ENCODE data around the gene EPHB2.
"Not testable (repeated sequence)": the region's sequence is repeated elsewhere in the genome, so short reads cannot be mapped to it uniquely, and the experiment has no call there.

Gene EPHB2

DNA sequence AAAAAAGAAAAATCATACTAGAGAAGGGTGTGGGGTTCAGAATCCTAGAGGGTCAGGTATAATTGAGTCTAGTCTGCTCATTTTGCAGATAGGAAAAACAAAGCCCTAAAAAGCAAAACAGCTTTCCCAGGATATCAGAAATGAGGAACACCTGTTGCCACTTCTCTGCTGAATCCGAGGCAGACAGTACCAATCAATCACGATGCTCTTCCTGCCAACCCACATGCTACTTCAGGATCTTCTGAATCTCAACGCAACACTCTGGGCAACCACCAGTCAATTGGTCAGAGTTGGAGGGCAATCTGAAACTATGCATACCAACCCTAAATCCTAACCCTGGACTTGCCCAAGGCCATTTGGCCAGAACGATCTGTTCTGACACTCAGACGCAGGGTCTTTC lies 128.3 kb downstream of the EPHB2 start:
- DNase-seq (ENCODE audit: low spot score) = no peak

DNA sequence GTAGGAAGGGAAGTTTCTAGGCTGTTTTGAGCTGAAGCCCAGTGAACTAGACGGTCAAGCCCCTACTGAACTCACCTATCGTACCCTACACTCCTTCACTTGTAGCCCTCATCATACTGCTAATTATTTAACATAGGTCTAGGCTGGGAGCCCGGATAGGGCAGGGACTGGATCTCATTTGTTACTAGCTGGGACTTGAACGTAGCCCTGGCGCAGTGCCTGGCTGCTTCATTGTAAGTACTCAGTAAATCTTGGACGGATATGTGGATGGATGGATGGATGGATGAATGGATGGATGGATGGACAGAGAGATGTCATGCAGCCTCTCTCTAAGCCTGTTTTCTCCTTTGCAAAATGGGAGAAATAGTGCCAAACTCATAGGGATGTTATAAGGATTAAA lies 129.2 kb downstream of the EPHB2 start:
- DNase-seq (ENCODE audit: low spot score) = no peak

DNA sequence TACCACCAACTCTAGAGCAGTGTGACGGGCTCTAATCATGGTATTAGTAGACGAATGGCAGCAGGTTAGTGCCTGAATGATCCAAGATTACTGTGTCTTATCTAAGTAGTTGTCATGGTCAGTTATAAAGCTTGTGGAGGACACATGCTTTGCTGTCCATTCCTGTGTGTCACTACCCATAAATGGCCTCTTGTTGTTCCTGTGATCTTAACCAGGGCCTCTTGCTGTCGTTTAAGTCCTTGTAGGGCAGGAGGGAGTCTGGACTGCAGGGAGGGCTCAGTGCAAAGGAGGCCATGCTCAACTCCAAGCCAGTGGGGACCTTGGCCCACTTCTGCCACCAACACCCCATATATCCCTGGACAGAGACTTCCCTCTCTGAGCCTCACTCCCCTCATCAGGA lies 130.5 kb downstream of the EPHB2 start:
- no peak for DNase-seq (ENCODE audit: low spot score)

DNA sequence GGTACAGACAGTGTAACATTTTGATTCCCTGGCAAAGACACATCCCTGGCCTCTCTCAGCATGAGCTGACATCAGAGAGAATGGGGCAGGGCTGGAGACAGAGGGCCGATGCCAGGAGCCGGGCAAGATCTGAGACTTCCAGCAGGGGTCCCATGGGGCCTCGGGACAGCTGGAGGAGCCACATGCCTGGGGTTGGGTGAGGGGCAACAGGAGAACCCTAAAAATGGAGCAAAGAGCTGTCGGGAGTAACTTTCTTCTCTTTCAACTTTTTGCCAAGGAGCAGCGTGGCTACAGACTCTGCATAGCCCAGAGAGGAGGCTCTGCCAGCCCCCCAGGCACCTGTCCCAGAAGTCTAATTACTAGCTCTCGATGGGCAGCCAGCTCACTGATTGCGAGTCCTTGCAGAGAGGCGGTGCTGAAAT lies 131.2 kb downstream of the EPHB2 start:
- DNase-seq (ENCODE audit: low spot score) = no peak

DNA sequence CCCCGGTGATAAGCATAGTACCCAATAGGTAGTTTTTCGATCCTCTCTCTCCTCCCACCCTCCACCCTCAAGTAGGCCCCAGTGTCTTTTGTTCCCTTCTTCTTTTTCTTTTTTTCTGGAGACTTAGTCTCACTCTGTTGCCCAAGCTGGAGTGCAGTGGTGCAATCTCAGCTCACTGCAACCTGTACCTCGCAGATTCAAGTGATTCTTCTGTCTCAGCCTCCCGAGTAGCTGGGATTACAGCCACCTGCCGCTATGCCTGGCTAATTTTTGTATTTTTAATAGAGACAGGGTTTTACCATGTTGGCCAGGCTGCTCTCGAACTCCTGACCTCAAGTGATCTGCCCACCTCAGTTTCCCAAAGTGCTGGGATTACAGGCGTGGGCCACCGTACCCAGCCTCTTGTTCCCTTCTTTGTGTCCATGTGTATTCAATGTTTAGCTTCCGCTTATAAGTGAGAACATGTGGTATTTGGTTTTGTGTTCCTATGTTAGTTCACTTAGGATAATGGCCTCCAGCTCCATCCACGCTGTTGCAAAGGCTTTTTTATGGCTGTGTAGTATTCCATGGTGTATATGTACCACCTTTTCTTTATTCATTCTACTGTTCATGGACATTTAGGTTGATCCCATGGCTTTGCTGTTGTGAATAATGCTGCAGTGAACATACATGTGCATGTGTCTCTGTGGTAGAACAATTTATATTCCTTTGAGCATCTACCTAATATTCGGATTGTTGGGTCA lies 133.0 kb downstream of the EPHB2 start:
- not testable (repeated sequence) for DNase-seq (ENCODE audit: low spot score)

DNA sequence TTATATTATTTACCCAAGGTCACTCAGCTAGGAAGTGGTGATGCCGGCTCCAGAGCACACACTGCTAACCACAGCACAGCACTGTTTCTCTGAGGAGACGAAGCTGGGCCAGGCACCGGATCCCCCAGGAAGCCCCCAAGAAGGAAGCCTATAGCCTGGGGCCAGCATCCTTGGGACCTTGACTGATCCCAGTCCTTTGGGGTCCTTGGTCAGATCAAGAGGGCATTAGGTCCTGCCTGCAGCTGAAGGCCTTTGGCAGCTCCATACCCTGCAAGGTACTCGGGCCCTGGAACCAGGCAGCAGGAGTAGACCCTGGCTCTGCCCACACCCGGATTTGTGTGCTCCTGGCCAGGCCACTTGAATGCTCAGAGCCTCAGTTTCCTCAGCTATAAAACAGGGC lies 134.0 kb downstream of the EPHB2 start:
- DNase-seq (ENCODE audit: low spot score) = no peak

DNA sequence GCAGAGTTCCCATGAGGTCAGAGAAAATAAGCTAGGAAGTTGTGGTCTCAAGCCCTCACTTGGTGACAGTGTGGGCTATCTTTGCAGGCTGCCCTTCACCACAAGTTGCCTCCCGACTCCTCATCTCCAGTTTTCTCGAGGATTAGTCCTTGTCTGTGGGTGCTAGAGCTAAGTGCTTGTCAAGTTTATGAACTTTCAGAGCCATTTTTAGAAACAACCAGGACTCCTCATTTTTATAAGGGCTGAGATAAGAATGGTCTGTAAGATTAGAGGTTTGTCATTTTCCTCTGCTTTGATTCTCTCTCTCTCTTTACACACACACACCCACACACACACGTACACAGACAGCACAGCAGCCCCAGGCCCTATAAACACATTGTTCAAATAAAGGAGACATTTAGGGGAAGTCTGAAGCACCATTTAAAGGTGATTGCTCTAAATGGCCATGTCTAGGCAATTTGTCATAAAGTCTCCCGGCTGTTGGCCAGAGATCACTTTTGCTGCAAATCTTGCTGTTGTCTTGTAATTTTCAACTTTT lies 134.8 kb downstream of the EPHB2 start:
- DNase-seq (ENCODE audit: low spot score) = no peak

DNA sequence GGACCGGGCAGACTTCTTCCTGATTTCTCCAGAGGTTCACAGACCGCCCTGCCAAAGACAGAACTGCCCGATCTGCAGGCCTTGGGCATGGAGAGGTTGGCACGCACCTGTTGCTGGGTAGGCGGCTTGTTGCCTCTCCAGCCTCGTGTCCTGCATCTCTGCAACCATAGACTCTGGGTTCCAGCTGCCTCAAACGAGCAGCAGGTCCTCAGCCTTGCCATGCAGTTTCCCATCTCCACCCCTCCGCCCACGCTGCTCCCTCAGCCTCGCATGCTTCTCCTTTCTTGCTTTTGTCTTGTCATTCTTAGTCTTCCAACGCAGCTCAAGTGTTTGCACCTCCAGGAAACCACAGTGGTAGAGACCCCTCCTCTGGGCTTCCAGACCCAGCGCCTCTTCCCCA lies 135.8 kb downstream of the EPHB2 start:
- no peak for DNase-seq (ENCODE audit: low spot score)

DNA sequence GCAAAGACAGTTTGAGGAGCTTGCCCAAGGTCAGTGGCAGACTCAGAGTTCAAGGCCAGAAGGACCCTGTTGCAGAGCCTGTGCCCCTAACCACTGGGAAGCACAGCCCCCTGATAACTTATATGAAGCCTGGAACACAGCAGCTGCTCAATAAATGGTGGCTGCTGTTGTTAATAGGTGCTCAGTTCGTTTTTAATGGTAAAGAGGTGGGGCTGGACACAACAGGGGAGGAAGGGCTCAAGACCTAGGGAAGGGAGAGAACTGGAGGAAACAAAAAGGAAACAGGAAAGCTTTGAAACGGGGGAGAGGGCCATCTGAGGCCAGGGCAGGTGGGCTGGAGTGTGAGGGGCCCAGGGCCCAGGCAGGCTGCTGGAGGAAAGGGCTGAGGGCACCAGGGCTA lies 136.6 kb downstream of the EPHB2 start:
- no peak for DNase-seq (ENCODE audit: low spot score)

DNA sequence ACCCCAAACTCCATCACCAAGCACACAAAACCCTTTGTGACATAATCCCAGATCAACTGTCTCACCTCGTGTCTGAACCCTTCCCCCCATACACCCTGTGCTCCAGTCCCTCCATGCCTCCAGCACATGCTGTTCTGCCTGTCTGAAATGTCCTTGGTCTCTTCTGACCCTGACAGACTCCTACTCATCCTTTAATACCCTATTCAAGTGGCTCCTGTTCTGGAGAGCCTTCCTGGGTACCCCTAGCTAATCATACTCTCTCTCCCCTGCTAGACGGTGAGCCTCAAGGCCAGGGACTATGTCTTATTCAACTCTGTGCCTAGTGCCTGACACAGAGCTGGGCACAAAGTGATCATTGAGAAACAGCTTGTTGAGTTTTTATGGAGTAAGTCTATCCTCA lies 137.1 kb downstream of the EPHB2 start:
- no peak for DNase-seq (ENCODE audit: low spot score)

DNA sequence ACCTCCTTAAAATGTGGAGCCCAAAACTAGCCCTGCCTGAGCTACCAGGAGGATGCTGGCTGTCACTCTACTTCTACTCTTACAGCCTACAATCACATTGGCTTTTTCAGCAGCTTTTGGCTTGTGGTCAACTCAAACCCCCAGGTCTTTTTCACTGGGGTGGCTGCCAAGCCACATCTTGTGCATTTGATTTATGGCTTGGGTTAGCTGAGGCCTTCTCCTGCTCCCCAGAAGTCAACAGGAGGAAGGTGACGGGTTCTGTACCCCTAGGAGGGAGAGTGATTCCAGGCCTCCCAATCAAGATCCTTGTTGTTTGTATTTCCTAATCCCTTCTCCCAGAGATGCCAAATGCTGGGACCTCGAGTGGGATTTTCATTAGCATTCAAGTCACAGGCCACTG lies 137.8 kb downstream of the EPHB2 start:
- no peak for DNase-seq (ENCODE audit: low spot score)

DNA sequence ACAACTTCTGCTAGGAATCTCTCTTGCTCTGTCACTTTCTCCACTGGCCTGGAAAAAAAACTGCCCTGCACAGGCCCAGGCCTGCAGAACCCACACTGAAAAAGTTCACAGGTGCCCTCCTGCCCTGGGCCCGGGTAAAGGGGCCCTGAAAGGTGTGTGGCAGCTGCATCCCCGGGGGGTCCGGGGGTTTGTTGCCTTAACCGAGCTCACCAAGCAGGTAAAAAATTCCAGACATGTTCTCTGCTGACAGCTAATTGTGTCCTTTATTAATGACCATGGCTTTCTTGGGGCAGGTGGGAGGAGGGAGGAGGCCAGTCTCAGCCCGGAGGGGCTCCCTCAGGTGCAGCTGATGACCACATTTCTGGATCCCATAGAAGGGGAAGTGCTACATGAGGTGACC lies 139.1 kb downstream of the EPHB2 start:
- no peak for DNase-seq (ENCODE audit: low spot score)

DNA sequence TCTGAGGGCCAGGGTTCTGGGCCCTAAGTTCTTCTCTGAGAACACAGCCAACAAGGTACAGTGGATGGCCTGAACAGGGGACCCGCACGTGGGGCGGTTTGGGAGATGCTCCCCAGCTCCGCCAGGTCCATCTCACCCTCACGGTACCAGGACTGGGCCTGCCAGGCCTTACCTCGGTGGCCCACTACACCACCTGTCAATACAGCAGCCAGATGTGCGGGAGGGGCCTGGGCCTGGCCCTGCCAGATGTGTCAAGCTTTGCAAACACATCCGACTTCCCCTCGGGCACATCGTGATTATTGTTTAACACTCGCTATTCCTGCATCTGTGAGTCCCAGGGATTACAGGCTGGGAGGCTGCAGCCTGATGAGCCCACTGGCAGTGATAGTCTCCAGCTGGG lies 139.6 kb downstream of the EPHB2 start:
- no peak for DNase-seq (ENCODE audit: low spot score)

DNA sequence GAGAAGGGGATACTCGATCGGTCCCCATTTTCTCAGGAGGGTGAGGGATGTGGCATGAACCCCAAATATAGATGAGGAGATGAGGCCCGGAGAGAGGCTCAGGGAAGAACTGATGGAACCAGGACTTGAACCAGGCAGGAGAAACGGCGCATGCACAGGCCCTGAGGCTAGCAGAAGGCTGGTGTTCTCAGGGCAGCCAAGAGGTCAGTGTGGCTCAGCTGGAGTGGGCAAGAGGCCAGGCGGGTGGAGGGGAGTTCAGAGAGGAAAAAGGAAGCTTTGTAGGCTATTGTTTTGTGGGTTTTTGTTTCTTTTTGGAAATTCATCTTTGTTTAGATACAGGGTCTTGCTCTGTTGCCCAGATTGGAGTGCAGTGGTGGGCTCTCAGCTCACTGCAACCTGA lies 140.0 kb downstream of the EPHB2 start:
- DNase-seq (ENCODE audit: low spot score) = no peak

DNA sequence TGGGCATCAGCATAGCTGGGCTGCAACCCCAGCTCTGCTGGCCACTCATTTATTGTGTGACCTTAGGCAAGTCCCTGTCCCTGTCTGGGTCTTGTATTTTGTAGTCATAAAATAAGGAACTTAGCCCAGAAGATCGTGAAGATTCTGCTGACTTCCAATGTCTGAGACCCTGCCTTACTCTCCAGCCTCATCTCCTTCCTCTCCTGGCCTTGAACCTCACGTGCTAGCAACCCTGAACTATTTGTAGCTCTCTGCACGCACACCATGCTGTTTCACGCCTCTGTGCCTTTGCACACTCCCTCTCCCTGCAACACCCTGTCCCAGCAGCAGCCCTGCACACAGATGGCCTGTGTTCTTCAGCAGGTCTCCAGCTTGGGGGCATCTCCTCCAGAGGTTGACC lies 140.9 kb downstream of the EPHB2 start:
- no peak for DNase-seq (ENCODE audit: low spot score)

DNA sequence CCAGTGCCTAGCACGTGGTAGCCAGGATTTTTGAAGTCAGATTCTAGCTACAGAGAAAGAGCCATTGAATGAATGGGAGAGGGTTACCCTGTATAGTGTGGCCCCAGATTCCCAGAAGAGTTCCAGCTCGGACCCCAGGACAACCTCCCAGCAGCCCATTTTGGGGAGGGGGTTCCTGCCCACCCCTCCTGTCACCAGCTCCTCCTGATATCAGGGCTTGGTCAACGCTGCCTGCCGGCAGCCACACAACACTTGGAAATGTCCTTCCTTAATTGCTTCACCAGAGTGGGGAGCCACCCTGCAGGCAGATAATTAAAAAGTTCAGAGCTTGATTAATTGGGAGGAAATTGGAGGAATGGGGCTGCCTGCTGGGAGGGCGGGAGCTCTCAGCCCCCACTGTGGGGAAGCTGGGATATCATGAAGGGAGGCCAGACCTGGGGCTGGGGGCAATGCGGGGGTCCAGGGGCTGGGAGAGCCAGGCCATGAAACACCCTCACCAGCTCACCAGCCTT lies 141.6 kb downstream of the EPHB2 start:
- no peak for DNase-seq (ENCODE audit: low spot score)

DNA sequence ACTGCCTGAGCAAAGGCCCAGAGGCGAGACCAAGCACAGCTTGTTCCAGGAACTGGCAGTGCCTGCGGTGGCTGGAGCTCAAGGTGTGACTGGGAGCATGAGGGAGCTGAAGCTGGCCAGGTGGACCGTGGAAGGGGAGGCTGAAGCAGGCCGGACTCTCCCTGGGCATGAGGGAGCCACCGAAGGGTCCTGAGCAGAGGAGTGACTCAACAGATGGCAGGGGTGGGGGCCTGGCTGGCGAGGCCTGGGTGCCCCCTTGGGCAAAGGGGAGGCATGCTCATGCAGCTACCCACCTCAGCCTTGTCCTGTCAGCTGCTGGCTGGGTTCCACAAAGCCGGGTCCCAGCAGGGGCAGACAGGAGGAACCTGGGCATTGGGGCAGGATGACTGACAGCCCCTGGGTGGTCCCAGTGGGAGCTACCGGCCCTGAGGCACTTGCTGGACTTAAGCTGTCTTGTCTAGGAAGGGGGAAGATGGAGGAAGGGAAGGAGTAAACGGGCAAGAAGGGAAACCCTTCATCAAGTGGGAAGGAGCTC lies 143.1 kb downstream of the EPHB2 start:
- no peak for DNase-seq (ENCODE audit: low spot score)

DNA sequence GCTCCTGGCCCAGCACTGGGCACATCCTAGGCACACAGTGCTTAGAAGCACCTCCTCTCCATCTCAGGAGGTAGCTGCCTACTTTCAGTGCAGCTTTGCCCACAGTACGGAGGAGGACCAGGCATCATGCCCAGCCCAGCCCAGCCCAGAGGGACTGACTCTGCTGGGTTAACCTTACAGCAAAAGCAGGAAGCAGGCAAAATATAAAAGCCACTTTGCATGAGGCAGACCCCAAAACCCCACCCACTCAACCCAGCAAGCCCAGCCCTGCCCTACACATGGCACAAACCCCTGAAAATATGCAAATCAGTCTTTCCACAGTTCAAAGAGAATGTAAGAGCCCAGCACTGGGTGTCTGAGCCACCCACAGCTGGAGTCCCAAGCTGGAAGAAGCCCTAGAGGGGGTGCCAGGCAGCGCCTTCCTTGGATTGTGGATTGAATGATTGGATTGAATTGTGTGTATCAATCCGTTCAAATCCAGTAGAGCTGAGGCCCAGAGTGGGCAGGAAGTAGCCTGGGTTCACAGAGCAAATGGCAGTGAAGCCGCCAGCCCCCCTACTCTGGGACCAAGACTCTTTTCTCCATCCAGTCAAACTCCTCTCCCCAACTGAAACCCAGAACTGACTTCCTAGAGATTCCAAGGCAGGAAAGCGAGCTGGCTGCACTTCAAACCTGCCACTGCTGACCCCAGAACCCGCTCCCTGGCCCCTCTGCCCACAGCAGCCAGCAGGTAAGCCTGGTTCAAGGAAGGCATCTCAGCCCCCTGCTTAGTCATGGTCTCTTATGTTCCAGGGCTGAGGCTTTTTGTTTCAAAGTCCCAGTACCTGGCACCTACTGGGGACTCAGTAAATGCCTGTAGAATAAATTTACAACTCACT lies 144.3 kb downstream of the EPHB2 start:
- DNase-seq (ENCODE audit: low spot score) = no peak

DNA sequence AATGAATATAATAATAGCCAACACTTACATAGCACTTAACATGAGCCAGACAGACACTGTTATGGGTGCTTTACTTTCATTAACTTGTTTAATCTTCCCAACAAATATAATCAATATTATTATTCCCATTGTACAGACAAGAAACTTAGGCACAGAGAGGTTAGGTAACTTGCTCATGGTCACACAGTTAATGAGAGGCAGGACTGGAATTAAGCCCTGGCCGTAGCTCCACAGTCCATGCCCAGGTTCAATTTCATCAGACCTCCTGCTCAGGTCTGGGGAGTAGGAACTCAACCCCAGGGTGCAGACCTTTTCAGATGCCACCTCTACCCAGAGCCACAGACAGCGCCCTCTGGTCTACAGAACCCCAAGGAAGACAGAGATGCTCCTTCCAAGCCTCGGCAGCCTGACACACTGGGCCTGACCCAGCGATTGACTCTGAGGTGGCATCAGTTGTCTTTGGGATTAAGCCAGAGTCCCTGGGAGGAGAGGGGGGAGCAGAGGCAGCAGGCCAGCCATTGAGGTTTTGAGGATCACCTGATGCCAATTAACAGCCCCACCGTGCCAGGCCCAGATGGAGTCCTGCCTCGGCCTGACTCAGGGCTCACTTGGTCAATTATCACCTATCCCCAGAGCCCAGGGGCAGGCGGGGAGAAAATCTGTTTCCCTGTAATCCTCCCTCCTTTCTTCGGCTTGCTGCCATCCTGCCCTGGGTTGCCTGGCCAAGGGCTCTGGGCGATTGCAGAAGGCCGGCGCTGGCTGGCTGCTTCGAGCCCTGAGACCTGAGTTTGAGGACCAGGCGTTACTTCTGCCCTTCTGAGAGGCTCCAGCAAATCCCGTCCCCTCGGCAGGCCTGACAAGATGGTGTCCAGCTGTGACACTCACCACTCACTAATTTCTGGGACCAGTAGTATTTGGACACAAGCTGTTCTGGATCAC lies 145.3 kb downstream of the EPHB2 start:
- DNase-seq (ENCODE audit: low spot score) = no peak

DNA sequence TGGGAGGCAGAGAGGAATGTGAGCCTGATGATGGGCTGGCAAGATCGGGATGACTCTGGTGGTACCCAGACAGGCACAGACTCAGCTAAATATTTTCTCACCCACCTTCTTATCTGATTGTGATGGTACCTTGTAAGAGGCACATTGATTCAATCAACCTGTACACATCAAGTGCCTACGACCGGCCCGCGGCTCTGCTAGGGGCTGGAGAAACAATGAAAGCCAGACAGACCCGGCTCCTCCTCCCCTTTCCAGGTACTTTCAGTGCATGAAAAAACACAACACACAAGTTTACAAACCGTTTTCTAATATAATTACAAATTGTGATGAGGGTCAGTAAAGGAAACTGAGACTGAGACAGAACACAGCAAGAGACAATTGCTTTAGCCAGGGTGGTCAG lies 147.0 kb downstream of the EPHB2 start:
- no peak for DNase-seq (ENCODE audit: low spot score)

DNA sequence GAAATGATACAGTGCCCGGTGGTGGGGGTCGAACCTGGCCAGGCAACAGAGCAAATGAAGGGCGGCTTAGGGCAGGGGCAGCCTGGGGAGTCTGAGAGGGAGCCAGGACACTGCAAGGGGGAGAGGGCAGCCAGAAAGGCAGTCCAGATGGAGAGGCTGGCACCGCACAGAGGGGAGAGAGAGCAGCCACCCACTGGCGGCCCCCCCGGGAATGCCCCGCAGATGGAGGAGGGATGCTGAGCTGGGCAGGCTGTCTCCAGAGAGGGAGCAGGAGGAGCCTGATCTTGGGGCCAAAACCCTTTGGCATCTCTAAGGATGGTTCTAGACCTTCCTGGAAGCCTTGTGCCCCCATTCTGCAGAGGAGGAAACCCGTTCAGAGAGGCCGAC lies 149.8 kb downstream of the EPHB2 start:
- no peak for DNase-seq (ENCODE audit: low spot score)
